Measurements from ENCODE around the gene TIMP2.

DNA sequence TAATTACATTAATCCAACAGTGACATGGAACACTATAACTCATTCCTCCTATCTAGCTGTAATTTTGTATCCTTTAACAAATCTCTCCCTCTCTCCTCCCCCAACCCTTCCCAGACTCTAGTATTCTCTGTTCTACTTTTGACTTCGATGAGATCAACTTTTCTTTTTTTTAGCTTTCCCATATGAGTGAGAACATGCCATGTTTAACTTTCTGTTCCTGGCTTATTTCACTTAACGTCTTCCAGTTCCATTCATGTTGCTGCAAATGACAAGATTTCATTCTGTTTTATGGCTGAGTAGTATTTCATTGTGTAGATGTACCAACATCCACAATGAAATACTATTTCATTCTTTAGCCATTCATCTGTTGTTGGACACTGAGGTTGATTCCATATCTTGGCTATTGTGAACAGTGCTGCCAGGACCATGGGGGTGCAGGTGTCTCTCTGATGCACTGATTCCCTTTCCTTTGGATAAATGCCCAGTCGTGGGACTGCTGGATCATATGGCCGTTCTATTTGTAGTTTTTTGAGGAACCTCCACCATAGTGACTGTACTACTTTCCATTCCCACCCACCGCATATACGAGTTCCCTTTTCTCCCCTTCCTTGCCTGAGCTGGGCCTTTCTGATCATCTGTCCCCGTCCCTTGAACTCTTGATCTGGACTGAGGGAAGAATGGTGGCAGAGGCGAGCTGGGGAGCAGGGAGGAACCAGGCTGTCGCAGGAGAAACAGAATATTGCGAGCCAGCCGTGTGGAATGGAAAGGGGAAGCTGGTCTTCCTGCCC is 14.5 kb downstream of the TIMP2 start:
- TF ChIP-seq ZBTB3 (CRISPR knock-in tag; IDR thresholded peaks at IDR 0.05; ENCODE audit: borderline replicate concordance, low read depth) (no peak), ESRRA (CRISPR knock-in tag; IDR thresholded peaks at IDR 0.05; ENCODE audit: low read depth) (no peak), EZH2 (conservative IDR thresholded peaks at IDR 0.05; ENCODE audit: low read depth, low read length) (no peak), POLR2A (IDR thresholded peaks at IDR 0.05; ENCODE audit: insufficient read depth in 1 of 2, low read depth in 2 of 2, low read length in 2 of 2) (no peak), ARNTL (CRISPR knock-in tag; IDR thresholded peaks at IDR 0.05) (no peak), FOXA3 (CRISPR knock-in tag; IDR thresholded peaks at IDR 0.05) (no peak), CHD2 (IDR thresholded peaks at IDR 0.05; ENCODE audit: low read depth, low read length) (no peak), NCOA2 (CRISPR knock-in tag; IDR thresholded peaks at IDR 0.05) (no peak), ZFYVE20 (CRISPR knock-in tag; IDR thresholded peaks at IDR 0.05; ENCODE audit: borderline replicate concordance, low read depth) (no peak), CBX1 (IDR thresholded peaks at IDR 0.05; ENCODE audit: low read depth) (no peak), EP300 (IDR thresholded peaks at IDR 0.05; ENCODE audit: low read depth in 2 of 2, low read length in 2 of 2) (no peak), EP300 (CRISPR knock-in tag; IDR thresholded peaks at IDR 0.05; ENCODE audit: borderline replicate concordance) (no peak), RFX3 (CRISPR knock-in tag; IDR thresholded peaks at IDR 0.05) (no peak)
